ENCODE data around the gene HSPA12A. TPM values are rescaled to one million over a fixed set of nuclear protein-coding genes. Genes with fewer than 3 reads are reported as not detected.

Gene HSPA12A
- total and polyA plus RNA-seq, 2 donors, result 1.7 to 4.4 TPM

DNA sequence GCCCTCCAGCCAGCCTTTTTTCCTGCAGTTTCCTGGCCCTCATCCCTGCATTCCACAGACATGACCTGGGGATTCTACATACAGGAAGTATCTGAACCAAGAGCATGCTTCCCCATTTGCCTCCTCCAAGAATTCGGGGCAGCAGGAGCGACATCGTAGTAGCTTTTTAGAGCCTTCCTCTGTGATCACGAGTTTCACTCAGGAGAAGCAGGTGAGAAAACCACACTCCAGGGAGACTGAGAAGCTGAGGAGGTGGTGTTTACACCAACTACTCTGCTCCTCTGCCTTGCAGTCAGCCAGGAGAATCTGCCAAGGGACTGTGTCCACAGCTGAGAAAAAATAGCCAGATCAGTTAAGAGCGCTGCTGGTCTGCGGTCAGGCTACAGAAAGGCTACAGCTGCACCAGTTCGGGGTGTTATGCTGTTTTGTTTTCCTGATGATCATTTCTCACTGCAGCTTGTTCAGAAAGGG, 54.1 kb downstream of the HSPA12A start:
- Histone ChIP-seq H3K27me3 (ENCODE audit: control insufficient read depth in 2 of 2, insufficient read depth in 1 of 2, low read length in 1 of 2) (peaks cover 0 to 10% of the 10 kb centered on the region in 2 donors), H3K27ac (ENCODE audit: low read depth in 1 of 2, low read length in 1 of 2) (no peak overlapping the region), H3K4me1 (ENCODE audit: control insufficient read depth in 2 of 2, insufficient read depth in 2 of 2, low read length in 2 of 2) (peaks cover 0 to 4% of the 10 kb centered on the region in 2 donors), H3K9me3 (ENCODE audit: control insufficient read depth in 2 of 2, insufficient read depth in 1 of 2, low read length in 1 of 2) (no peaks in the 10 kb centered on the region), H3K4me3 (ENCODE audit: low read length in 2 of 2) (no peak overlapping the region), H3K36me3 (ENCODE audit: control insufficient read depth in 2 of 2, insufficient read depth in 2 of 2, low read length in 1 of 2) (no peaks in the 10 kb centered on the region)
- DNase-seq (ENCODE audit: low read depth in 6 of 9, low spot score in 9 of 9), result no peak
- WGBS, result 33% methylated on average over 7 of the region's 7 CpGs

DNA sequence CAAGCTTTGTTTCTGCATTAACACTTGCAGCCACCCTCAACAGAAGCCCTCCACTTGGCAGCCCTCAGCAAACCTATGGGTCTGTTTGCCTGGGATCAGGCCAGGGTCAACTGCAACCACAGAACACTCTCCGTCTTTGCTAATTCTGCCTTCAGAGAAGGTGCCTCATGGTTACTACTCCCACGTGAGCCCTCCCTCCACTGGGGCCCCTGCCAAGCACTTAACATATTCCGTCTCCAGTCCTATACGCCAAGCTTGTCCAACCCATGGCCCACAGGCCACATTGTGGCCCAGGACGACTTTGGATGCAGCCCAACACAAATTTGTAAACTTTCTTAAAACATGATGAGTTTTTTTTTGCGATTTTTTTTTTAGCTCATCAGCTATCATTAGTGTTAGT, 54.7 kb downstream of the HSPA12A start:
- Histone ChIP-seq H3K4me1 (ENCODE audit: control insufficient read depth in 2 of 2, insufficient read depth in 2 of 2, low read length in 2 of 2) (peaks cover 0 to 4% of the 10 kb centered on the region in 2 donors), H3K27ac (ENCODE audit: low read depth in 1 of 2, low read length in 1 of 2) (no peak overlapping the region), H3K36me3 (ENCODE audit: control insufficient read depth in 2 of 2, insufficient read depth in 2 of 2, low read length in 1 of 2) (no peaks in the 10 kb centered on the region), H3K27me3 (ENCODE audit: control insufficient read depth in 2 of 2, insufficient read depth in 1 of 2, low read length in 1 of 2) (peaks cover 0 to 10% of the 10 kb centered on the region in 2 donors), H3K4me3 (ENCODE audit: low read length in 2 of 2) (no peak overlapping the region), H3K9me3 (ENCODE audit: control insufficient read depth in 2 of 2, insufficient read depth in 1 of 2, low read length in 1 of 2) (no peaks in the 10 kb centered on the region)
- no peak for DNase-seq (ENCODE audit: low read depth in 6 of 9, low spot score in 9 of 9)
- 80% methylated on average over 6 of the region's 6 CpGs for WGBS

DNA sequence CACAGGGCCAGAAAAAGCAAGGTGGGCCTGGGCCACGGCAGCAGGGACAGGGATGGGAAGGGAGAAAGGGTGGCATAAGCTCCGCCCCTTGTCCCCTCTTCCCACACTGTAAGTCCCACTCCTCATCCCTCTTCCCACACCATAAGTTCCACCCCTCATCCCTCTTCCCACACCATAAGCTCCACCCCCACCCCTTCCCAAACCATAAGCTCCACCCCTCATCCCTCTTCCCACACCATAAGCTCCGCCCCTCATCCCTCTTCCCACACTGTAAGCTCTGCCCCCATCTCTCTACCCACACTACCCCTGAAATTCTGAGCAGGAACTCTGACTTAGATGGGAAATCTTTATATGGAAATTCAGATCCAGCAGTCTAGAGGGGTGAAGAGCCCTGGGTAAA, 55.7 kb downstream of the HSPA12A start:
- Histone ChIP-seq H3K9me3 (ENCODE audit: control insufficient read depth in 2 of 2, insufficient read depth in 1 of 2, low read length in 1 of 2) (no peaks in the 10 kb centered on the region), H3K36me3 (ENCODE audit: control insufficient read depth in 2 of 2, insufficient read depth in 2 of 2, low read length in 1 of 2) (no peaks in the 10 kb centered on the region), H3K4me1 (ENCODE audit: control insufficient read depth in 2 of 2, insufficient read depth in 2 of 2, low read length in 2 of 2) (peaks cover 0 to 4% of the 10 kb centered on the region in 2 donors), H3K4me3 (ENCODE audit: low read length in 2 of 2) (no peak overlapping the region), H3K27me3 (ENCODE audit: control insufficient read depth in 2 of 2, insufficient read depth in 1 of 2, low read length in 1 of 2) (peaks cover 0 to 6% of the 10 kb centered on the region in 2 donors), H3K27ac (ENCODE audit: low read depth in 1 of 2, low read length in 1 of 2) (no peak overlapping the region)
- DNase-seq (ENCODE audit: low read depth in 6 of 9, low spot score in 9 of 9), result no peak
- 94% methylated on average over 3 of the region's 3 CpGs for WGBS

DNA sequence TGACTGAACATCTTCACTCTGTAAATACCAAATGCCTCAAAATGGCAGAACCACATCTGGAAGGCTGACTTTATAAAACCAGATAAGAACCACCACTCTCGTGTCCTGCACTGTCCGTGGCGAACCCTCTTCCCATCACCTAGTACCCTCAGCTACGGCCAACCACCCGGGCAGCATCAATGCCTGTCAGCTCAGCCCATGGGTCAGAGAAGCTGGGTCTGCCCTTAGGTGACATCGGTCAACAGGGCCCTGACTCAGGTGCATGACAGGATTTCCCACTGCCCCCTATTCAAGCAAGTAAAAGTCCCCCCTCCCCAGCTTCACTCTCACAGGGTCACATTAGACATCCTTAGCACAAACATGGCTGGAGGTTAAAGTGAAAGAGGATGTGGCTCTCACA, 56.6 kb downstream of the HSPA12A start:
- H3K4me3 ChIP-seq (ENCODE audit: low read length in 2 of 2), result no peak overlapping the region

DNA sequence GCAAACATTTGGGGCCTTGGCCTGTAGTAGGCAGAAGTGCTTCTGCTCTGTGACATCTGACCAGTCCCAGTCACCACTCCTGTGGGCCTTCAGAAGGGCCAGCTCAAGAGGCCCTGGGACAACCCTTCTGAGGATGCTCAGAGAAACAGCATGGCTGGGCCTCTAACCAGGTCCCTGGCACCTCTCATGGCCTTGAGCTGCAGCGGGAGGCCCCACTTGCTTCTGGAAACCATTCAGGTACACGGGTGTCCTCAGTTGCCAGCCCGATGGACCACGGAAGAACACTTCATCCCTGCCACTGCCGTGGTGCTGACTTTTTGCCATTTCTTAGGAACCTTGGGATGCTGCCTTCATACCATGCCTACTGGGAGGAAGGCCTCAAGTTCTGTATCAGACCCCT, 57.6 kb downstream of the HSPA12A start:
- DNase-seq (ENCODE audit: low read depth in 6 of 9, low spot score in 9 of 9), result no peak
- H3K36me3 ChIP-seq (ENCODE audit: control insufficient read depth in 2 of 2, insufficient read depth in 2 of 2, low read length in 1 of 2), result no peaks in the 10 kb centered on the region
- H3K4me1 ChIP-seq (ENCODE audit: control insufficient read depth in 2 of 2, insufficient read depth in 2 of 2, low read length in 2 of 2), result peaks cover 0 to 4% of the 10 kb centered on the region in 2 donors
- H3K27me3 ChIP-seq (ENCODE audit: control insufficient read depth in 2 of 2, insufficient read depth in 1 of 2, low read length in 1 of 2), result peaks cover 0 to 4% of the 10 kb centered on the region in 2 donors
- no peaks in the 10 kb centered on the region for H3K9me3 ChIP-seq (ENCODE audit: control insufficient read depth in 2 of 2, insufficient read depth in 1 of 2, low read length in 1 of 2)
- no peak overlapping the region for H3K27ac ChIP-seq (ENCODE audit: low read depth in 1 of 2, low read length in 1 of 2)
- WGBS, result 95% methylated on average over 5 of the region's 5 CpGs
- no peak overlapping the region for H3K4me3 ChIP-seq (ENCODE audit: low read length in 2 of 2)

More for the DNA sequence above, 56.6 kb downstream of the HSPA12A start:
- peaks cover 0 to 4% of the 10 kb centered on the region in 2 donors for H3K27me3 ChIP-seq (ENCODE audit: control insufficient read depth in 2 of 2, insufficient read depth in 1 of 2, low read length in 1 of 2)
- H3K27ac ChIP-seq (ENCODE audit: low read depth in 1 of 2, low read length in 1 of 2), result no peak overlapping the region
- no peak for DNase-seq (ENCODE audit: low read depth in 6 of 9, low spot score in 9 of 9)
- H3K36me3 ChIP-seq (ENCODE audit: control insufficient read depth in 2 of 2, insufficient read depth in 2 of 2, low read length in 1 of 2), result no peaks in the 10 kb centered on the region
- H3K4me1 ChIP-seq (ENCODE audit: control insufficient read depth in 2 of 2, insufficient read depth in 2 of 2, low read length in 2 of 2), result peaks cover 0 to 4% of the 10 kb centered on the region in 2 donors
- 96% methylated on average over 6 of the region's 6 CpGs for WGBS
- H3K9me3 ChIP-seq (ENCODE audit: control insufficient read depth in 2 of 2, insufficient read depth in 1 of 2, low read length in 1 of 2), result no peaks in the 10 kb centered on the region

DNA sequence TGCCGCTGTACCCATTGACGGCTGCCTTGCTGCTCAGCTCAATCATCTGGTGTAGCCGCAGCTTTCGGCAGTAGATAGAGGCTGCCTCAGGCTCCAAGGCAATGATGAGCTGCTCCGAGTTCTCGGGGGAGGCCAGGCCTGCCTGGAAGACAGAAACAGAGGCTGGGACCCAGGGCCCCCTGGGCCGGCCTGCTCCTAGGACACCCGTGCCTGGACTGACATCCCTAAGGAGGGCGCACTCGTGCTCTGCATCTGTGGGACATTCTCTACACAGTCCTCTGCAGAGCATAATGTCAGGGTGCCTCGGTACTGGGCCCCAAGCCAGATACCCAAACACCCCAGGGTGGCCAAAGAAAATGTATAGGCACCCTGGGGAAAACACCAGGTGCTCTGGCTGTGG, 58.5 kb downstream of the HSPA12A start:
- H3K36me3 ChIP-seq (ENCODE audit: control insufficient read depth in 2 of 2, insufficient read depth in 2 of 2, low read length in 1 of 2), result no peaks in the 10 kb centered on the region
- WGBS, result 97% methylated on average over 11 of the region's 11 CpGs
- no peak for DNase-seq (ENCODE audit: low read depth in 6 of 9, low spot score in 9 of 9)
- peaks cover 0 to 2% of the 10 kb centered on the region in 2 donors for H3K27me3 ChIP-seq (ENCODE audit: control insufficient read depth in 2 of 2, insufficient read depth in 1 of 2, low read length in 1 of 2)
- H3K4me3 ChIP-seq (ENCODE audit: low read length in 2 of 2), result no peak overlapping the region
- no peaks in the 10 kb centered on the region for H3K9me3 ChIP-seq (ENCODE audit: control insufficient read depth in 2 of 2, insufficient read depth in 1 of 2, low read length in 1 of 2)
- H3K27ac ChIP-seq (ENCODE audit: low read depth in 1 of 2, low read length in 1 of 2), result no peak overlapping the region
- peaks cover 0 to 4% of the 10 kb centered on the region in 2 donors for H3K4me1 ChIP-seq (ENCODE audit: control insufficient read depth in 2 of 2, insufficient read depth in 2 of 2, low read length in 2 of 2)

DNA sequence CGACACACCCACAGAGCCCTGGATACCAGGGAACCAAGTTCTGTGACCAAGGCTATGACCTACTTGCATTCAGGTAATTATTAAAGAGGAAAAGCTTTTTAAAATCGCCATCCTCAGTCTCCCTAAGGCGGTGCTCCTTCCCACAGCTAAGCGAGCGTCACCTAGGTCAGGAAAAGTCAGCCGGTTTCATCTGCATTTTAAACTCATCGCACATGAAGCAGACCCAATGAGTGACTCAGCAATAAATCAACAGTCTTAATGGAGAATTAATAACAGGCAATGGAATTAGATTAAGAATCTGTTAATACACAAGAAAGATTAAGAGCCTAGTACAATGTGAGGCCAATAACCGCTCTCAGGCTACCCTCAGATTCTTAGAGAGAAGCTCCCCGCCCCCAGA, 59.2 kb downstream of the HSPA12A start:
- no peaks in the 10 kb centered on the region for H3K9me3 ChIP-seq (ENCODE audit: control insufficient read depth in 2 of 2, insufficient read depth in 1 of 2, low read length in 1 of 2)
- 93% methylated on average over 9 of the region's 9 CpGs for WGBS
- no peak for DNase-seq (ENCODE audit: low read depth in 6 of 9, low spot score in 9 of 9)
- H3K27ac ChIP-seq (ENCODE audit: low read depth in 1 of 2, low read length in 1 of 2), result no peak overlapping the region
- H3K4me3 ChIP-seq (ENCODE audit: low read length in 2 of 2), result no peak overlapping the region
- H3K27me3 ChIP-seq (ENCODE audit: control insufficient read depth in 2 of 2, insufficient read depth in 1 of 2, low read length in 1 of 2), result peaks cover 0 to 2% of the 10 kb centered on the region in 2 donors
- no peaks in the 10 kb centered on the region for H3K36me3 ChIP-seq (ENCODE audit: control insufficient read depth in 2 of 2, insufficient read depth in 2 of 2, low read length in 1 of 2)
- H3K4me1 ChIP-seq (ENCODE audit: control insufficient read depth in 2 of 2, insufficient read depth in 2 of 2, low read length in 2 of 2), result peaks cover 0 to under 1% of the 10 kb centered on the region in 2 donors

DNA sequence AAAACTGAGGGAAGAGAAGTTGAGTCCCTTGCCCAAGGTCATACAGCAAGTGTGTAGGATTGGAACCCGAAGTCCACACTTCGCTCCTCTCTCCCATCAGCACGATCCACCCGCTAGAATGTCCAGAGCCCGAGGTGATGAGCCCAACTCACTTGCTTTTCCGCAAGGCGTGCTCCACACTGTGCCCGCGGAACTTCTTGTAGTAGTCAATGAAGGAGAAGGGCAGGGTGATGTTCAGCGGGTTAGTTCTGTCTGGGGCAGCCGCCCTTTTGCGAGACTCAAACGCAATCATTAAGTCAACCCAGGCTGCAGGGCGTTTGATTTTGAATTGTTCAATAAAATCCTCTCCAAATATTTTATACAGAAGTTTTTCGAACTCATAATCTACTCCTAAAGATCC, 63.0 kb downstream of the HSPA12A start:
- Histone ChIP-seq H3K27me3 (ENCODE audit: control insufficient read depth in 2 of 2, insufficient read depth in 1 of 2, low read length in 1 of 2) (no peaks in the 10 kb centered on the region), H3K27ac (ENCODE audit: low read depth in 1 of 2, low read length in 1 of 2) (no peak overlapping the region), H3K36me3 (ENCODE audit: control insufficient read depth in 2 of 2, insufficient read depth in 2 of 2, low read length in 1 of 2) (no peaks in the 10 kb centered on the region), H3K4me1 (ENCODE audit: control insufficient read depth in 2 of 2, insufficient read depth in 2 of 2, low read length in 2 of 2) (no peaks in the 10 kb centered on the region), H3K9me3 (ENCODE audit: control insufficient read depth in 2 of 2, insufficient read depth in 1 of 2, low read length in 1 of 2) (no peaks in the 10 kb centered on the region), H3K4me3 (ENCODE audit: low read length in 2 of 2) (no peak overlapping the region)
- DNase-seq (ENCODE audit: low read depth in 6 of 9, low spot score in 9 of 9), result no peak
- 95% methylated on average over 15 of the region's 15 CpGs for WGBS

DNA sequence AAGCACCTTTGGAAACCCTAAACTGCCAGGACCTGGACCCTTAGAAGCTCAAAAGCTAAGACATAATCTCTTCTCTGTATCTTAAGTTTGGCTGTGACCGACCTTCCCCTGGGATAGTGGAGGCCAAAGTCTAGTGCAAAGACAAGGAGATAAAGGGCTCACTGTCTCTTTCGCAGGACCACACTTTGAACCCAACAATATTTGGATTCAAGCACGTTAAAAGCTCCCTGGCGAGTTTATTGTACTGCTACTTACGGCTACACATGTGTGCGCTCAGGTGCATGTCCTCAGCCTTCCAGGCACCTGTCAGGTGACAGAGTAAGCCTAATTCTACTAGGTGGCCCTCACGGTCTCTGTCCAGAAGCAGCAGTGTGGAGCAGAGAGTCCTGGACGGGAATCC, 65.7 kb downstream of the HSPA12A start:
- 90% methylated on average over 8 of the region's 8 CpGs for WGBS
- peaks cover 0 to 2% of the 10 kb centered on the region in 2 donors for H3K27me3 ChIP-seq (ENCODE audit: control insufficient read depth in 2 of 2, insufficient read depth in 1 of 2, low read length in 1 of 2)
- H3K27ac ChIP-seq (ENCODE audit: low read depth in 1 of 2, low read length in 1 of 2), result no peak overlapping the region
- no peak overlapping the region for H3K4me3 ChIP-seq (ENCODE audit: low read length in 2 of 2)
- no peaks in the 10 kb centered on the region for H3K36me3 ChIP-seq (ENCODE audit: control insufficient read depth in 2 of 2, insufficient read depth in 2 of 2, low read length in 1 of 2)
- no peaks in the 10 kb centered on the region for H3K4me1 ChIP-seq (ENCODE audit: control insufficient read depth in 2 of 2, insufficient read depth in 2 of 2, low read length in 2 of 2)
- DNase-seq (ENCODE audit: low read depth in 6 of 9, low spot score in 9 of 9), result no peak
- H3K9me3 ChIP-seq (ENCODE audit: control insufficient read depth in 2 of 2, insufficient read depth in 1 of 2, low read length in 1 of 2), result no peaks in the 10 kb centered on the region

DNA sequence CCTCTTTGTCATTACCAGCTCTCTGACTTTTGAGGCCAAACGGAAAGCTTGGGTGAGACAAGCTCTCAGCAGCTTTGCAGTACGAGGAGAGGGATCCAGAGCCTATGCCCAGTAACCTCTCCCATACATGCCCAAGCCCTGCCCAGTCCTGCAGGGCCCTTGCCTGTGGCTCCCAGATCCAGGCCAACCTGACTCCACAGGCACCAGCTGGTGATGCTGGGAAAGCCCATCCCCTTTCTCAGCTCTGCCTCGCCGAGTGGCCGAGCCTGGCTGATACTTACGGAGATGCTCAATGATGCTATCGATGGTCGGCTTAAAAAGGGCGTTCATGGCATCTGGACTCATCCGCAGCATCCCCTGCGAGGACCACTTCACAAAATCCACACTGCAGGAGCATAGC, 66.2 kb downstream of the HSPA12A start:
- Histone ChIP-seq H3K36me3 (ENCODE audit: control insufficient read depth in 2 of 2, insufficient read depth in 2 of 2, low read length in 1 of 2) (no peaks in the 10 kb centered on the region), H3K4me1 (ENCODE audit: control insufficient read depth in 2 of 2, insufficient read depth in 2 of 2, low read length in 2 of 2) (no peaks in the 10 kb centered on the region), H3K4me3 (ENCODE audit: low read length in 2 of 2) (no peak overlapping the region), H3K27me3 (ENCODE audit: control insufficient read depth in 2 of 2, insufficient read depth in 1 of 2, low read length in 1 of 2) (peaks cover 0 to 2% of the 10 kb centered on the region in 2 donors), H3K27ac (ENCODE audit: low read depth in 1 of 2, low read length in 1 of 2) (no peak overlapping the region), H3K9me3 (ENCODE audit: control insufficient read depth in 2 of 2, insufficient read depth in 1 of 2, low read length in 1 of 2) (no peaks in the 10 kb centered on the region)
- WGBS, result 94% methylated on average over 11 of the region's 11 CpGs
- no peak for DNase-seq (ENCODE audit: low read depth in 6 of 9, low spot score in 9 of 9)

All from thymus (tissue), 11 donors.